Measurements from ENCODE around the gene KCNT2. TPM values are rescaled to one million over a fixed set of nuclear protein-coding genes. Genes with fewer than 3 reads are reported as not detected.

KCNT2 gene
- total RNA-seq, 1 donor from 2014 or later: 5.9 TPM

- H3K9me3 Mint-ChIP-seq (ENCODE audit: unreplicated experiment): no peaks in the 10 kb centered on the region
- no peak overlapping the region for H2AFZ ChIP-seq (ENCODE audit: low read depth, low read length)
- no peak overlapping the region for H3K4me3 ChIP-seq (ENCODE audit: insufficient read depth, low read depth, low read length)
- no peaks in the 10 kb centered on the region for H3K36me3 Mint-ChIP-seq (ENCODE audit: low read depth, unreplicated experiment)
- H3K27me3 ChIP-seq (ENCODE audit: insufficient read depth, low read length): no peaks in the 10 kb centered on the region
- no peak overlapping the region for H3K9ac ChIP-seq (ENCODE audit: low read length)
- no peak overlapping the region for H3K27ac Mint-ChIP-seq (ENCODE audit: unreplicated experiment)
- no peak overlapping the region for H3K4me3 Mint-ChIP-seq (ENCODE audit: unreplicated experiment)
- H3K4me1 Mint-ChIP-seq (ENCODE audit: low read depth, unreplicated experiment): no peaks in the 10 kb centered on the region
- TF ChIP-seq EZH2 (IDR thresholded peaks at IDR 0.05; ENCODE audit: insufficient read depth, low read length): no peak
- TF ChIP-seq CTCF (IDR thresholded peaks at IDR 0.05; ENCODE audit: insufficient read depth, low read depth, low read length): peak; percentile 42
- FAIRE-seq (no peak), DNase-seq (ENCODE audit: low read depth) (no peak)
- no peaks in the 10 kb centered on the region for H3K9me3 ChIP-seq (ENCODE audit: insufficient read depth, low read depth, low read length)
- no peaks in the 10 kb centered on the region for H4K20me1 ChIP-seq (ENCODE audit: insufficient read depth, low read length)
- H3K4me1 ChIP-seq (ENCODE audit: insufficient read depth, low read length): no peaks in the 10 kb centered on the region
- H3K27me3 Mint-ChIP-seq (ENCODE audit: low read depth, unreplicated experiment): no peaks in the 10 kb centered on the region
- H3K79me2 ChIP-seq (ENCODE audit: insufficient read depth, low read length): no peaks in the 10 kb centered on the region
- H3K4me2 ChIP-seq (ENCODE audit: low read length): no peak overlapping the region
- H3K36me3 ChIP-seq (ENCODE audit: insufficient read depth, low read length): no peaks in the 10 kb centered on the region
- H3K27ac ChIP-seq (ENCODE audit: low read depth, low read length): no peak overlapping the region
Measured at GRCh38 chr1:196372896-196373536, 235.2 kb downstream of the KCNT2 start.

GRCh38 chr1:196367838-196368237 lies 240.4 kb downstream of the KCNT2 start:
- Mint-ChIP-seq H3K36me3 (ENCODE audit: low read depth, unreplicated experiment) (no peaks in the 10 kb centered on the region), H3K27me3 (ENCODE audit: low read depth, unreplicated experiment) (no peaks in the 10 kb centered on the region), H3K4me3 (ENCODE audit: unreplicated experiment) (no peak overlapping the region), H3K27ac (ENCODE audit: unreplicated experiment) (no peak overlapping the region), H3K4me1 (ENCODE audit: low read depth, unreplicated experiment) (no peaks in the 10 kb centered on the region), H3K9me3 (ENCODE audit: unreplicated experiment) (no peaks in the 10 kb centered on the region)
- Histone ChIP-seq H3K4me3 (ENCODE audit: insufficient read depth, low read depth, low read length) (no peak overlapping the region), H3K4me2 (ENCODE audit: low read length) (no peak overlapping the region), H3K27me3 (ENCODE audit: insufficient read depth, low read length) (no peaks in the 10 kb centered on the region), H3K79me2 (ENCODE audit: insufficient read depth, low read length) (no peaks in the 10 kb centered on the region), H3K4me1 (ENCODE audit: insufficient read depth, low read length) (no peaks in the 10 kb centered on the region), H3K27ac (ENCODE audit: low read depth, low read length) (no peak overlapping the region), H2AFZ (ENCODE audit: low read depth, low read length) (no peak overlapping the region), H3K9ac (ENCODE audit: low read length) (no peak overlapping the region), H3K9me3 (ENCODE audit: insufficient read depth, low read depth, low read length) (no peaks in the 10 kb centered on the region), H4K20me1 (ENCODE audit: insufficient read depth, low read length) (no peaks in the 10 kb centered on the region), H3K36me3 (ENCODE audit: insufficient read depth, low read length) (no peaks in the 10 kb centered on the region)
- DNase-seq (ENCODE audit: low read depth) (no peak), FAIRE-seq (no peak)
- TF ChIP-seq CTCF (IDR thresholded peaks at IDR 0.05; ENCODE audit: insufficient read depth, low read depth, low read length): no peak
- TF ChIP-seq EZH2 (IDR thresholded peaks at IDR 0.05; ENCODE audit: insufficient read depth, low read length): no peak

- H3K27ac ChIP-seq (ENCODE audit: low read depth, low read length): no peak overlapping the region
- no peak overlapping the region for H2AFZ ChIP-seq (ENCODE audit: low read depth, low read length)
- no peaks in the 10 kb centered on the region for H3K9me3 ChIP-seq (ENCODE audit: insufficient read depth, low read depth, low read length)
- FAIRE-seq (no peak), DNase-seq (ENCODE audit: low read depth) (no peak)
- no peak overlapping the region for H3K9ac ChIP-seq (ENCODE audit: low read length)
- H3K4me1 ChIP-seq (ENCODE audit: insufficient read depth, low read length): no peaks in the 10 kb centered on the region
- no peak overlapping the region for H3K27ac Mint-ChIP-seq (ENCODE audit: unreplicated experiment)
- H3K4me3 ChIP-seq (ENCODE audit: insufficient read depth, low read depth, low read length): no peak overlapping the region
- no peaks in the 10 kb centered on the region for H3K27me3 Mint-ChIP-seq (ENCODE audit: low read depth, unreplicated experiment)
- no peaks in the 10 kb centered on the region for H3K36me3 Mint-ChIP-seq (ENCODE audit: low read depth, unreplicated experiment)
- no peaks in the 10 kb centered on the region for H3K27me3 ChIP-seq (ENCODE audit: insufficient read depth, low read length)
- H3K4me1 Mint-ChIP-seq (ENCODE audit: low read depth, unreplicated experiment): no peaks in the 10 kb centered on the region
- no peaks in the 10 kb centered on the region for H3K36me3 ChIP-seq (ENCODE audit: insufficient read depth, low read length)
- H3K9me3 Mint-ChIP-seq (ENCODE audit: unreplicated experiment): no peaks in the 10 kb centered on the region
- no peak overlapping the region for H3K4me3 Mint-ChIP-seq (ENCODE audit: unreplicated experiment)
- no peak for TF ChIP-seq EZH2 (IDR thresholded peaks at IDR 0.05; ENCODE audit: insufficient read depth, low read length)
- H4K20me1 ChIP-seq (ENCODE audit: insufficient read depth, low read length): no peaks in the 10 kb centered on the region
- H3K4me2 ChIP-seq (ENCODE audit: low read length): no peak overlapping the region
- no peaks in the 10 kb centered on the region for H3K79me2 ChIP-seq (ENCODE audit: insufficient read depth, low read length)
Measured at GRCh38 chr1:196366817-196367495, 241.3 kb downstream of the KCNT2 start.
